DND-41 (cell line): ENCODE measurements around the gene HYDIN.

Experiments
- ATAC-seq: fragments of 200-7000 bp; cut with Tn5 transposase; 3 replicates; pipeline ENCODE4 v1.9.1; 2021; ENCODE audit warnings: low read depth; ENCODE audit not compliant: insufficient read depth
- DNase-seq: peaks from one replicate; pipeline ENCODE4 v3.0.0-alpha.2; 2020
- H2AFZ ChIP-seq: 2 replicates; pipeline ENCODE4 v1.6.0; 2012; ENCODE audit warnings: low read depth, low read length
- H3K27ac ChIP-seq: 2 replicates; pipeline ENCODE4 v1.5.1; 2012; ENCODE audit warnings: low read length, inconsistent platforms
- H3K27me3 ChIP-seq: fragments of 200-600 bp; sonication (generic); 2 replicates; pipeline ENCODE4 v1.6.0; 2012; ENCODE audit warnings: low read length, mild to moderate bottlenecking, inconsistent platforms; ENCODE audit not compliant: insufficient read depth, poor library complexity
- H3K36me3 ChIP-seq: 2 replicates; pipeline ENCODE4 v1.5.1; 2012; ENCODE audit warnings: low read length, inconsistent platforms; ENCODE audit not compliant: insufficient read depth
- H3K4me1 ChIP-seq: 2 replicates; pipeline ENCODE4 v1.5.1; 2012; ENCODE audit warnings: mild to moderate bottlenecking, low read length; ENCODE audit not compliant: insufficient read depth
- H3K4me2 ChIP-seq: 2 replicates; pipeline ENCODE4 v1.6.0; 2012; ENCODE audit warnings: mild to moderate bottlenecking, moderate library complexity, low read length, inconsistent platforms; ENCODE audit not compliant: insufficient read depth
- H3K4me3 ChIP-seq, 2 experiments: fragments of 200-600 bp in 1 of 2; shearing (Covaris generic) in 1 of 2; 2 replicates each; pipeline ENCODE4 v1.5.1; 2012 to 2016; ENCODE audit warnings: inconsistent platforms in 2 of 2, low read length in 2 of 2, mild to moderate bottlenecking in 2 of 2, low read depth in 1 of 2, moderate library complexity in 1 of 2
- H3K79me2 ChIP-seq: 2 replicates; pipeline ENCODE4 v1.6.0; 2012; ENCODE audit warnings: low read length, inconsistent platforms; ENCODE audit not compliant: insufficient read depth
- H3K9ac ChIP-seq: 2 replicates; pipeline ENCODE4 v1.6.0; 2012; ENCODE audit warnings: low read depth, mild to moderate bottlenecking, inconsistent platforms, low read length, moderate library complexity
- H3K9me3 ChIP-seq: 2 replicates; pipeline ENCODE4 v1.5.1; 2012; ENCODE audit warnings: low read length, moderate library complexity, mild to moderate bottlenecking, inconsistent platforms; ENCODE audit not compliant: insufficient read depth, severe bottlenecking
- H4K20me1 ChIP-seq: 2 replicates; pipeline ENCODE4 v1.6.0; 2012; ENCODE audit warnings: low read length; ENCODE audit not compliant: insufficient read depth
- EZH2 ChIP-seq: IDR thresholded peaks from 3 replicates; pipeline ENCODE4 v1.6.1; 2012; ENCODE audit warnings: borderline replicate concordance, low read depth, mild to moderate bottlenecking, moderate library complexity, low read length, inconsistent platforms; ENCODE audit not compliant: severe bottlenecking
- TF ChIP-seq, protein P1 (sequence below): IDR thresholded peaks from 2 replicates; pipeline ENCODE4 v1.5.1; 2012; ENCODE audit warnings: borderline replicate concordance, low read length, moderate library complexity, mild to moderate bottlenecking; ENCODE audit not compliant: poor library complexity, severe bottlenecking; ENCODE audit errors: extremely low read depth

Gene HYDIN

GRCh38 chr16:70800781-70801480 lies 429.6 kb downstream of the HYDIN start, which contains the start of gene VAC14:
TSS of gene VAC14 (minus strand) at chr16:70801158. CDS start at chr16:70800900, 258 bp downstream.
- Histone ChIP-seq H3K27me3 (no peaks in the 10 kb centered on the region), H3K4me1 (peaks cover 32% of the 10 kb centered on the region), H3K36me3 (peaks cover 9% of the 10 kb centered on the region), H3K9ac (peak within 1 kb of the TSS; percentile 88), H2AFZ (peak within 1 kb of the TSS; percentile 95), H3K79me2 (peaks cover 46% of the 10 kb centered on the region), H3K4me2 (peak within 1 kb of the TSS; percentile 100), H3K27ac (peak within 1 kb of the TSS; percentile 75), H4K20me1 (peaks cover 4% of the 10 kb centered on the region; the same call in 1 of the 2 replicates), H3K9me3 (peaks cover 3% of the 10 kb centered on the region), H3K4me3 (peak within 1 kb of the TSS; percentile 99)
- peak; percentile 90 for DNase-seq
- peak; percentile 94 for ATAC-seq
- TF ChIP-seq, protein P1, sequence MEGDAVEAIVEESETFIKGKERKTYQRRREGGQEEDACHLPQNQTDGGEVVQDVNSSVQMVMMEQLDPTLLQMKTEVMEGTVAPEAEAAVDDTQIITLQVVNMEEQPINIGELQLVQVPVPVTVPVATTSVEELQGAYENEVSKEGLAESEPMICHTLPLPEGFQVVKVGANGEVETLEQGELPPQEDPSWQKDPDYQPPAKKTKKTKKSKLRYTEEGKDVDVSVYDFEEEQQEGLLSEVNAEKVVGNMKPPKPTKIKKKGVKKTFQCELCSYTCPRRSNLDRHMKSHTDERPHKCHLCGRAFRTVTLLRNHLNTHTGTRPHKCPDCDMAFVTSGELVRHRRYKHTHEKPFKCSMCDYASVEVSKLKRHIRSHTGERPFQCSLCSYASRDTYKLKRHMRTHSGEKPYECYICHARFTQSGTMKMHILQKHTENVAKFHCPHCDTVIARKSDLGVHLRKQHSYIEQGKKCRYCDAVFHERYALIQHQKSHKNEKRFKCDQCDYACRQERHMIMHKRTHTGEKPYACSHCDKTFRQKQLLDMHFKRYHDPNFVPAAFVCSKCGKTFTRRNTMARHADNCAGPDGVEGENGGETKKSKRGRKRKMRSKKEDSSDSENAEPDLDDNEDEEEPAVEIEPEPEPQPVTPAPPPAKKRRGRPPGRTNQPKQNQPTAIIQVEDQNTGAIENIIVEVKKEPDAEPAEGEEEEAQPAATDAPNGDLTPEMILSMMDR = no peak
- TF ChIP-seq EZH2 = no peak

DNA sequence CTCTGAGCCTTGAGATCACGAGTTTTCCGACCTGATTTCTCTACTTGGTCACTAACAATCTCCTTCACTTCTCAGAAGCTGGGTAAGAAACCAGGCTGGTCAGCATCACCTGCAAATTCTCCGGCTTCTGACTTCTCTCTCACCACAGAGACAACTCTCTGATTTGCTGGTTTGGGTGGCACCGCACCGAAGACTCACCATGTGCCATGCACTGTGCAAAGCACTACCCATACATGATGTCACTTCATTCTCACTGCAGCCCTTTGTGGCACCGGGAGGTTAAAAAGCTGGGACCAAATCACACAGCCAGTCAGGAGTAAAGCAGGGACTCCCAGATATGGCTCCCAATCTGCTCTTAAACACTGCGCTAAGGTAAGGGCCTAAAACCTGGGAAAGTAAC lies 430.2 kb downstream of the HYDIN start:
- ATAC-seq (peak; percentile 35), DNase-seq (no peak)
- H3K27me3 ChIP-seq = no peaks in the 10 kb centered on the region
- H3K27ac ChIP-seq = peak overlapping the region; percentile 75
- H2AFZ ChIP-seq = peak overlapping the region; percentile 95
- H3K9ac ChIP-seq = peak overlapping the region; percentile 88
- peaks cover 32% of the 10 kb centered on the region for H3K4me1 ChIP-seq
- peaks cover 3% of the 10 kb centered on the region for H3K9me3 ChIP-seq
- H4K20me1 ChIP-seq = peaks cover 7% of the 10 kb centered on the region; the same call in 1 of the 2 replicates
- H3K4me3 ChIP-seq = peak overlapping the region; percentile 99
- peaks cover 53% of the 10 kb centered on the region for H3K79me2 ChIP-seq
- TF ChIP-seq, protein P1 = no peak
- TF ChIP-seq EZH2 = no peak
- peak overlapping the region; percentile 100 for H3K4me2 ChIP-seq
- peaks cover 9% of the 10 kb centered on the region for H3K36me3 ChIP-seq

GRCh38 chr16:70796301-70796700 lies 434.2 kb downstream of the HYDIN start:
- peaks cover 30% of the 10 kb centered on the region for H3K4me1 ChIP-seq
- no peak overlapping the region for H3K4me2 ChIP-seq
- ATAC-seq (no peak), DNase-seq (no peak)
- H3K79me2 ChIP-seq = peaks cover 88% of the 10 kb centered on the region
- peaks cover 9% of the 10 kb centered on the region for H3K36me3 ChIP-seq
- no peak overlapping the region for H3K4me3 ChIP-seq
- no peaks in the 10 kb centered on the region for H3K9me3 ChIP-seq
- no peaks in the 10 kb centered on the region for H3K27me3 ChIP-seq
- H4K20me1 ChIP-seq = peaks cover 40% of the 10 kb centered on the region; the same call in 1 of the 2 replicates
- TF ChIP-seq, protein P1 = no peak
- no peak for TF ChIP-seq EZH2
- H3K27ac ChIP-seq = no peak overlapping the region
- no peak overlapping the region for H2AFZ ChIP-seq
- no peak overlapping the region for H3K9ac ChIP-seq
